Measurements from ENCODE around the gene UBE2L3. TPM values are rescaled to one million over a fixed set of nuclear protein-coding genes. Genes with fewer than 3 reads are reported as not detected.

UBE2L3 gene
- total and polyA plus RNA-seq, 2 of the 13 experiments (the other 11 are each of a cell fraction or from before 2014, with no cell fraction given) = 30.2 to 58.1 TPM

DNA sequence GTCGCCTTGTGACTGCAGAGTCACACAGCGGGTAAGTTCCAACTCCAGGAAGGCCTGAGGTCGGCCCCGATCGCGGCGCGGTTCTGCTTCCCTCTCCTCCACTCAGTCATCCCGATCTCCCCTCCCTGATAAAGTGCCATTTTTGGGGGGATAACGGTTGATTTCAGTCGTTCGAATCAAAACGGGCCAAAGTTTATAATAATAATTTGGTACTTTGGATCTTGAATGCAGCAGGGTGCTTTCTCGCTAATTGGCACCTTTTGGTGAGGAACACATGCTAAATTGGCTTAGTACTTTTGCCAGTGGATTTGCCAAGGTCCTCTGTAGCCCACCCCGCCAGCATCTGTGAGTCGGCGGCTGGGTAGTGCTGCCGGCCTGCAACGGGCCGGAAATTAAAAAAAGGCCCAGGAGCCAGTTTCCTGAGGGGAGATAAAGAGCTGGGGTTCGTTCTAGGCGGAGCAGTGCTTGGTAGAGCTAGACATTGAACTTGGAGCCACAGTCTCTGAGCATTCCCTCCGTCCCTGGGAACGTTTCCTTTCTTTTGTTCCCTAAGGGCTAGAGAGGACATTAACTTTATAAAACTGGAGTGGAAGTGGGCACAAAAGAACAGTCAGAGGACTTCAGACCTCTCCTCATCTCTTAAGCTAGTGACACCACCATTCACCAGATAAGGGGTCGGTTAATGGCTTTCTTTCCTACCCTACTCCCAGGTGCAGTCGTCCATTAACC, 997 bp downstream of the UBE2L3 start:
- ChIA-PET CTCF (ENCODE audit: low intra/inter-chr PET ratio, low total read pairs) (no interaction called here), POLR2A (interaction anchor here (0.8 to 1.4 kb wide), 5 partner anchors 12 to 111 kb away, joined by 3 to 5 read pairs (median 3); partner anchors contain the start of gene YDJC)
- in situ Hi-C loops (cut with HindIII; ENCODE audit: extremely low pct_ligation_motif_present, low pct_unique_long_range_greater_than_20kb) = no loop called here
- TF ChIP-seq ZNF768 (CRISPR knock-in tag; IDR thresholded peaks at IDR 0.05) (no peak), MZF1 (CRISPR knock-in tag; IDR thresholded peaks at IDR 0.05; ENCODE audit: borderline replicate concordance) (no peak), SP5 (CRISPR knock-in tag; IDR thresholded peaks at IDR 0.05; ENCODE audit: borderline replicate concordance, low read depth) (peak; percentile 53; the same call in 1 of the 2 replicates), SNAI1 (CRISPR knock-in tag; IDR thresholded peaks at IDR 0.05; ENCODE audit: borderline replicate concordance) (no peak), SMAD3 (CRISPR knock-in tag; IDR thresholded peaks at IDR 0.05) (0 out of 2 replicates have a peak, but pooled peaks have one; percentile 38), ZNF484 (CRISPR knock-in tag; IDR thresholded peaks at IDR 0.05; ENCODE audit: borderline replicate concordance, low read depth) (no peak), DNMT1 (CRISPR knock-in tag; IDR thresholded peaks at IDR 0.05) (no peak), MEIS1 (CRISPR knock-in tag; IDR thresholded peaks at IDR 0.05; ENCODE audit: borderline replicate concordance) (no peak), KDM3A (CRISPR knock-in tag; IDR thresholded peaks at IDR 0.05; ENCODE audit: low read depth) (no peak)
- TF ChIP-seq, protein P1, sequence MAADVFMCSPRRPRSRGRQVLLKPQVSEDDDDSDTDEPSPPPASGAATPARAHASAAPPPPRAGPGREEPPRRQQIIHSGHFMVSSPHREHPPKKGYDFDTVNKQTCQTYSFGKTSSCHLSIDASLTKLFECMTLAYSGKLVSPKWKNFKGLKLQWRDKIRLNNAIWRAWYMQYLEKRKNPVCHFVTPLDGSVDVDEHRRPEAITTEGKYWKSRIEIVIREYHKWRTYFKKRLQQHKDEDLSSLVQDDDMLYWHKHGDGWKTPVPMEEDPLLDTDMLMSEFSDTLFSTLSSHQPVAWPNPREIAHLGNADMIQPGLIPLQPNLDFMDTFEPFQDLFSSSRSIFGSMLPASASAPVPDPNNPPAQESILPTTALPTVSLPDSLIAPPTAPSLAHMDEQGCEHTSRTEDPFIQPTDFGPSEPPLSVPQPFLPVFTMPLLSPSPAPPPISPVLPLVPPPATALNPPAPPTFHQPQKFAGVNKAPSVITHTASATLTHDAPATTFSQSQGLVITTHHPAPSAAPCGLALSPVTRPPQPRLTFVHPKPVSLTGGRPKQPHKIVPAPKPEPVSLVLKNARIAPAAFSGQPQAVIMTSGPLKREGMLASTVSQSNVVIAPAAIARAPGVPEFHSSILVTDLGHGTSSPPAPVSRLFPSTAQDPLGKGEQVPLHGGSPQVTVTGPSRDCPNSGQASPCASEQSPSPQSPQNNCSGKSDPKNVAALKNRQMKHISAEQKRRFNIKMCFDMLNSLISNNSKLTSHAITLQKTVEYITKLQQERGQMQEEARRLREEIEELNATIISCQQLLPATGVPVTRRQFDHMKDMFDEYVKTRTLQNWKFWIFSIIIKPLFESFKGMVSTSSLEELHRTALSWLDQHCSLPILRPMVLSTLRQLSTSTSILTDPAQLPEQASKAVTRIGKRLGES (CRISPR knock-in tag; IDR thresholded peaks at IDR 0.05; ENCODE audit: borderline replicate concordance) = no peak
- TF ChIP-seq, protein P2, sequence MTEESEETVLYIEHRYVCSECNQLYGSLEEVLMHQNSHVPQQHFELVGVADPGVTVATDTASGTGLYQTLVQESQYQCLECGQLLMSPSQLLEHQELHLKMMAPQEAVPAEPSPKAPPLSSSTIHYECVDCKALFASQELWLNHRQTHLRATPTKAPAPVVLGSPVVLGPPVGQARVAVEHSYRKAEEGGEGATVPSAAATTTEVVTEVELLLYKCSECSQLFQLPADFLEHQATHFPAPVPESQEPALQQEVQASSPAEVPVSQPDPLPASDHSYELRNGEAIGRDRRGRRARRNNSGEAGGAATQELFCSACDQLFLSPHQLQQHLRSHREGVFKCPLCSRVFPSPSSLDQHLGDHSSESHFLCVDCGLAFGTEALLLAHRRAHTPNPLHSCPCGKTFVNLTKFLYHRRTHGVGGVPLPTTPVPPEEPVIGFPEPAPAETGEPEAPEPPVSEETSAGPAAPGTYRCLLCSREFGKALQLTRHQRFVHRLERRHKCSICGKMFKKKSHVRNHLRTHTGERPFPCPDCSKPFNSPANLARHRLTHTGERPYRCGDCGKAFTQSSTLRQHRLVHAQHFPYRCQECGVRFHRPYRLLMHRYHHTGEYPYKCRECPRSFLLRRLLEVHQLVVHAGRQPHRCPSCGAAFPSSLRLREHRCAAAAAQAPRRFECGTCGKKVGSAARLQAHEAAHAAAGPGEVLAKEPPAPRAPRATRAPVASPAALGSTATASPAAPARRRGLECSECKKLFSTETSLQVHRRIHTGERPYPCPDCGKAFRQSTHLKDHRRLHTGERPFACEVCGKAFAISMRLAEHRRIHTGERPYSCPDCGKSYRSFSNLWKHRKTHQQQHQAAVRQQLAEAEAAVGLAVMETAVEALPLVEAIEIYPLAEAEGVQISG (CRISPR knock-in tag; IDR thresholded peaks at IDR 0.05) = peak; percentile 29; the same call in 1 of the 2 replicates
- TF ChIP-seq, protein P3, sequence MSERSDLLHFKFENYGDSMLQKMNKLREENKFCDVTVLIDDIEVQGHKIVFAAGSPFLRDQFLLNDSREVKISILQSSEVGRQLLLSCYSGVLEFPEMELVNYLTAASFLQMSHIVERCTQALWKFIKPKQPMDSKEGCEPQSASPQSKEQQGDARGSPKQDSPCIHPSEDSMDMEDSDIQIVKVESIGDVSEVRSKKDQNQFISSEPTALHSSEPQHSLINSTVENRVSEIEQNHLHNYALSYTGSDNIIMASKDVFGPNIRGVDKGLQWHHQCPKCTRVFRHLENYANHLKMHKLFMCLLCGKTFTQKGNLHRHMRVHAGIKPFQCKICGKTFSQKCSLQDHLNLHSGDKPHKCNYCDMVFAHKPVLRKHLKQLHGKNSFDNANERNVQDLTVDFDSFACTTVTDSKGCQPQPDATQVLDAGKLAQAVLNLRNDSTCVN (CRISPR knock-in tag; IDR thresholded peaks at IDR 0.05; ENCODE audit: borderline replicate concordance) = no peak
- TF ChIP-seq, protein P4, sequence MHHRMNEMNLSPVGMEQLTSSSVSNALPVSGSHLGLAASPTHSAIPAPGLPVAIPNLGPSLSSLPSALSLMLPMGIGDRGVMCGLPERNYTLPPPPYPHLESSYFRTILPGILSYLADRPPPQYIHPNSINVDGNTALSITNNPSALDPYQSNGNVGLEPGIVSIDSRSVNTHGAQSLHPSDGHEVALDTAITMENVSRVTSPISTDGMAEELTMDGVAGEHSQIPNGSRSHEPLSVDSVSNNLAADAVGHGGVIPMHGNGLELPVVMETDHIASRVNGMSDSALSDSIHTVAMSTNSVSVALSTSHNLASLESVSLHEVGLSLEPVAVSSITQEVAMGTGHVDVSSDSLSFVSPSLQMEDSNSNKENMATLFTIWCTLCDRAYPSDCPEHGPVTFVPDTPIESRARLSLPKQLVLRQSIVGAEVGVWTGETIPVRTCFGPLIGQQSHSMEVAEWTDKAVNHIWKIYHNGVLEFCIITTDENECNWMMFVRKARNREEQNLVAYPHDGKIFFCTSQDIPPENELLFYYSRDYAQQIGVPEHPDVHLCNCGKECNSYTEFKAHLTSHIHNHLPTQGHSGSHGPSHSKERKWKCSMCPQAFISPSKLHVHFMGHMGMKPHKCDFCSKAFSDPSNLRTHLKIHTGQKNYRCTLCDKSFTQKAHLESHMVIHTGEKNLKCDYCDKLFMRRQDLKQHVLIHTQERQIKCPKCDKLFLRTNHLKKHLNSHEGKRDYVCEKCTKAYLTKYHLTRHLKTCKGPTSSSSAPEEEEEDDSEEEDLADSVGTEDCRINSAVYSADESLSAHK (CRISPR knock-in tag; IDR thresholded peaks at IDR 0.05; ENCODE audit: borderline replicate concordance) = no peak

More for the DNA sequence above, 997 bp downstream of the UBE2L3 start:
- peak overlapping the region; percentile 84 for H3K27ac ChIP-seq (ENCODE audit: extremely low read length, insufficient read depth, low read length)
- peaks cover 65% of the 10 kb centered on the region for H3K4me1 ChIP-seq (ENCODE audit: insufficient read depth, low read length)
- peak; percentile 42 for ATAC-seq
- peak overlapping the region; percentile 81 for H3K4me2 ChIP-seq (ENCODE audit: low read depth, low read length)
- intact Hi-C loops (cut with micrococcal nuclease; ENCODE audit: unreplicated experiment) = no loop called here
- peaks cover 60% of the 10 kb centered on the region for H3K79me2 ChIP-seq (ENCODE audit: insufficient read depth, low read length)
- no peaks in the 10 kb centered on the region for H3K9me3 ChIP-seq (ENCODE audit: low read length)
- H3K4me3 ChIP-seq (replicated peaks in 1 of 3; ENCODE audit: insufficient read depth in 1 of 3, low read depth in 2 of 3, low read length in 3 of 3) = peak overlapping the region; percentile 80 to 98 (median 93)
- DNase-seq (ENCODE audit: low spot score) = peak; percentile 34
- no TSS peak for BruUV-seq (replicated peaks)
- FAIRE-seq = peak; percentile 53
- no peak overlapping the region for H2AFZ ChIP-seq (ENCODE audit: low read length)
- no peaks in the 10 kb centered on the region; a peak in 1 of 5 replicates for H3K27me3 ChIP-seq (ENCODE audit: control insufficient read depth in 1 of 2, insufficient read depth in 2 of 2, low read length in 2 of 2)
- H3K36me3 ChIP-seq (replicated peaks in 1 of 2; ENCODE audit: control insufficient read depth in 1 of 2, insufficient read depth in 2 of 2, low read length in 2 of 2) = peaks cover 2 to 10% of the 10 kb centered on the region in 2 experiments; a peak in 3 of 5 replicates
- WGBS (ENCODE audit: low lambda C conversion rate) = 2% methylated on average over 17 of the region's 26 CpGs
- peaks cover 55% of the 10 kb centered on the region for H4K20me1 ChIP-seq (ENCODE audit: insufficient read depth, low read length)
- H3K9ac ChIP-seq (ENCODE audit: insufficient read depth, low read depth, low read length) = peak overlapping the region; percentile 99
